ENCODE measurements around the gene TTLL7. TPM values are rescaled to one million over a fixed set of nuclear protein-coding genes. Genes with fewer than 3 reads are reported as not detected.
"Not testable (repeated sequence)": the region's sequence is repeated elsewhere in the genome, so short reads cannot be mapped to it uniquely, and the experiment has no call there.

TTLL7 gene
- total and polyA plus RNA-seq, 10 donors, result 0.59 to 4.8 (median 3.0) TPM

- intact Hi-C loops (cut with DNase I; ENCODE audit: low total_unique reads), result no loop called here
- WGBS, 5 donors, result 86 to 95% (median 93%) methylated on average over 3 of the region's 3 CpGs
- TF ChIP-seq POLR2AphosphoS5 (IDR thresholded peaks at IDR 0.05), result no peak
- TF ChIP-seq, protein P1, sequence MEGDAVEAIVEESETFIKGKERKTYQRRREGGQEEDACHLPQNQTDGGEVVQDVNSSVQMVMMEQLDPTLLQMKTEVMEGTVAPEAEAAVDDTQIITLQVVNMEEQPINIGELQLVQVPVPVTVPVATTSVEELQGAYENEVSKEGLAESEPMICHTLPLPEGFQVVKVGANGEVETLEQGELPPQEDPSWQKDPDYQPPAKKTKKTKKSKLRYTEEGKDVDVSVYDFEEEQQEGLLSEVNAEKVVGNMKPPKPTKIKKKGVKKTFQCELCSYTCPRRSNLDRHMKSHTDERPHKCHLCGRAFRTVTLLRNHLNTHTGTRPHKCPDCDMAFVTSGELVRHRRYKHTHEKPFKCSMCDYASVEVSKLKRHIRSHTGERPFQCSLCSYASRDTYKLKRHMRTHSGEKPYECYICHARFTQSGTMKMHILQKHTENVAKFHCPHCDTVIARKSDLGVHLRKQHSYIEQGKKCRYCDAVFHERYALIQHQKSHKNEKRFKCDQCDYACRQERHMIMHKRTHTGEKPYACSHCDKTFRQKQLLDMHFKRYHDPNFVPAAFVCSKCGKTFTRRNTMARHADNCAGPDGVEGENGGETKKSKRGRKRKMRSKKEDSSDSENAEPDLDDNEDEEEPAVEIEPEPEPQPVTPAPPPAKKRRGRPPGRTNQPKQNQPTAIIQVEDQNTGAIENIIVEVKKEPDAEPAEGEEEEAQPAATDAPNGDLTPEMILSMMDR (IDR thresholded peaks at IDR 0.05 in 8 of 11, conservative IDR thresholded peaks at IDR 0.05 in 3 of 11), result no peak
- TF ChIP-seq POLR2A (IDR thresholded peaks at IDR 0.05), result no peak
- no peak overlapping the region for H3K27ac ChIP-seq
- peaks cover 0 to 31% (median 16%) of the 10 kb centered on the region in 8 donors for H3K9me3 ChIP-seq
- H3K36me3 ChIP-seq, result no peaks in the 10 kb centered on the region
- DNase-seq, result no peak
- H3K4me3 ChIP-seq, result no peak overlapping the region
- H3K27me3 ChIP-seq (replicated peaks in 1 of 7), result no peaks in the 10 kb centered on the region
- no peaks in the 10 kb centered on the region for H3K4me1 ChIP-seq
Observed at GRCh38 chr1:83985048-83985447, 13.9 kb downstream of the TTLL7 start.

DNA sequence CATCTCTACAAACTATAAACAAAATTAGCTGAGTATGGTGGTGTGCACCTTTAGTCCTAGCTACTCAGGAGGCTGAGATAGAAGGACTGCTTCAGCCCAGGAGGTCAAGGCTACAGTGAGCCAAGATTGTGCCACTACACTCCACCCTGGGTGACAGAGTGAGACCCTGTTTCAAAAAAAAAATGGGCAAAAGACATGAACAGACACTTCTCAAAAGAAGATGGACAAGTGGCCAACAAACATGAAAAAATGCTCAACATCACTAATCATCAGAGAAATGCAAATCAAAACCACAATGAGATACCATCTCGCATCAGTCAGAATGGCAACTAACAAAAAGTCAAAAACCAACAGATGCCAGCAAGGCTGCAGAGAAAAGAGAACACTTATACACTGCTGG is 15.0 kb downstream of the TTLL7 start:
- DNase-seq; H3K27me3 ChIP-seq (replicated peaks in 1 of 7); intact Hi-C loops (cut with DNase I; ENCODE audit: low total_unique reads); H3K4me3 ChIP-seq; H3K36me3 ChIP-seq; H3K4me1 ChIP-seq; H3K27ac ChIP-seq: not testable (repeated sequence)
- peaks cover 0 to 31% (median 16%) of the 10 kb centered on the region in 8 donors for H3K9me3 ChIP-seq
- WGBS, 5 donors, result 77 to 94% (median 87%) methylated on average over 1 of the region's 1 CpG

DNA sequence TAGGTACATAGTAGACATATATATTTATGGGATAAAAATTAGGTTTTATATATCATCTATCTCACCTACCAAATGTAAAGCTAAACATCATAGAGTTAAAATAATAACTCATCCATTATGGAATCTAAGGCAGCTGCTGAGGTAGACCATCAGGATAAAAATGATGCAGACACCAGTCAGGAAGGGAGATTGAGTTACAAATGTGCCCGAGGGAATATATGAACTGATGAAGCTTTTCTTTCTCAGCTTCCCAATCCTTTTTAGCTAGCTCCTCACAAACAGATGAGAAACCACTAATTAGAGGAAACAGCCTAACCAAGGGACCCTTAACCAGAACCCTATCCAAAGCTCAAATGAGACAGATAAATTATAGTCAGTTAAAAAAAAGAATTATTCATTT is 20.9 kb downstream of the TTLL7 start:
- 88 to 98% (median 92%) methylated on average over 1 of the region's 1 CpG for WGBS, 5 donors
- no peaks in the 10 kb centered on the region for H3K4me1 ChIP-seq
- H3K27me3 ChIP-seq (replicated peaks in 1 of 7), result no peaks in the 10 kb centered on the region
- H3K4me3 ChIP-seq, result no peak overlapping the region
- intact Hi-C loops (cut with DNase I; ENCODE audit: low total_unique reads), result no loop called here
- H3K36me3 ChIP-seq, result no peaks in the 10 kb centered on the region
- TF ChIP-seq, protein P1 (IDR thresholded peaks at IDR 0.05 in 8 of 11, conservative IDR thresholded peaks at IDR 0.05 in 3 of 11), result no peak
- TF ChIP-seq POLR2A (IDR thresholded peaks at IDR 0.05), result no peak
- TF ChIP-seq POLR2AphosphoS5 (IDR thresholded peaks at IDR 0.05), result no peak
- H3K9me3 ChIP-seq, result peaks cover 0 to 5% (median 0%) of the 10 kb centered on the region in 8 donors
- no peak for DNase-seq
- no peak overlapping the region for H3K27ac ChIP-seq

DNA sequence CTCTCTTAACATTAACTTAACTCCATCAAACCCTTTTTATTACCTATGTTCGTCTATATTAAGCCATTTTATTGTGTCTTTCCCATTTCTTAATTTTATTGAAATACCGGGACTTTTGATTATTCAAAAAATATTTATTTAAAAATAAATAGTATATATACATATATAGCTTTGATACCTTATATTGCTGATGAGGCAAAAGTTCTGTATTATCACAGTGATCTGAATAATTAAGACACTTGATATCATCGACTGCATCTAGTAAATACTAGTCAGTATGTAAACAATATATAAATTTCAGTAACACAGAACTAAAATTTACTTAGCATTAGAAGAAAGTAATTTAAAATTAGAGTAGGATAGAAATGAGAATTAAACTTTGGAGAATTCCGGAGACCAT is 22.0 kb downstream of the TTLL7 start:
- DNase-seq, result no peak
- Histone ChIP-seq H3K27ac (no peak overlapping the region), H3K9me3 (peaks cover 0 to 5% (median 0%) of the 10 kb centered on the region in 8 donors), H3K4me1 (no peaks in the 10 kb centered on the region), H3K27me3 (replicated peaks in 1 of 7) (no peaks in the 10 kb centered on the region), H3K4me3 (no peak overlapping the region), H3K36me3 (no peaks in the 10 kb centered on the region)
- no peak for TF ChIP-seq POLR2AphosphoS5 (IDR thresholded peaks at IDR 0.05)
- TF ChIP-seq, protein P1 (IDR thresholded peaks at IDR 0.05 in 8 of 11, conservative IDR thresholded peaks at IDR 0.05 in 3 of 11), result no peak
- TF ChIP-seq POLR2A (IDR thresholded peaks at IDR 0.05), result no peak
- 71 to 94% (median 86%) methylated on average over 4 of the region's 4 CpGs for WGBS, 5 donors
- intact Hi-C loops (cut with DNase I; ENCODE audit: low total_unique reads), result no loop called here

DNA sequence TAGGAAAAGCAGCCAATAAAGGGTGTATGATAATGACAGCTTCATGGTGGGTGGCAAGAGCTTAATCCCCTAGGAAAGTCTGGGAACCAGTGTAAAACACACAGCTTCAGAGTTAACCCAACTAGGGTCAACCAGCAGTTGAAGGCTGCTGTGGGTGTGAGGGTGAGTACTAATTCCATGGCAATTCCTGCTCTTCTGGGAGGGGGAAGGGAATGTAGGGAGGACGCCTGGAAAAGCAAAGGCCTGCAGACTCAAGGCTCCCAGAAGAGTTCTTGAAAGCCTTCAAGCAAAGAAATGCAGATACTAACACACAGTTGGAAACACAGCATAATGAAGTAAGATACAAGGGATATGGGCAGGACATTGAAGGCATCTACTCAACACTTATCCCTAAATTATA is 28.1 kb downstream of the TTLL7 start:
- no peaks in the 10 kb centered on the region for H3K36me3 ChIP-seq
- DNase-seq, result no peak
- no peak overlapping the region for H3K4me3 ChIP-seq
- no peak overlapping the region for H3K27ac ChIP-seq
- WGBS, 5 donors, result 73 to 95% (median 78%) methylated on average over 1 of the region's 1 CpG
- no peaks in the 10 kb centered on the region for H3K4me1 ChIP-seq
- intact Hi-C loops (cut with DNase I; ENCODE audit: low total_unique reads), result no loop called here
- H3K9me3 ChIP-seq, result no peaks in the 10 kb centered on the region
- TF ChIP-seq POLR2AphosphoS5 (IDR thresholded peaks at IDR 0.05), result no peak
- TF ChIP-seq POLR2A (IDR thresholded peaks at IDR 0.05), result no peak
- TF ChIP-seq, protein P1 (IDR thresholded peaks at IDR 0.05 in 8 of 11, conservative IDR thresholded peaks at IDR 0.05 in 3 of 11), result no peak
- H3K27me3 ChIP-seq (replicated peaks in 1 of 7), result no peaks in the 10 kb centered on the region
